Vagina (tissue), 2 donors: ENCODE measurements around the gene ELP5.

Experiments used
- POLR2AphosphoS5 ChIP-seq, 2 donors: sonication (generic); formaldehyde crosslinking; IDR thresholded peaks; one replicate each; pipeline ENCODE4 v1.9.0; 2017; ENCODE audit warnings: antibody characterized with exemption in 2 of 2, mild to moderate bottlenecking in 2 of 2, low read depth in 1 of 2; ENCODE audit not compliant: insufficient read depth in 1 of 2
- TF ChIP-seq, protein P1 (sequence below), 3 experiments: fragments of 450-650 bp in 2 of 3; fragments of 200-600 bp in 1 of 3; sonication (generic) in 1 of 3; IDR thresholded peaks; one replicate each; pipeline ENCODE4 v1.5.1; 2017 to 2019; ENCODE audit warnings: antibody characterized with exemption in 3 of 3, mild to moderate bottlenecking in 2 of 3, moderate library complexity in 2 of 3

DNA sequence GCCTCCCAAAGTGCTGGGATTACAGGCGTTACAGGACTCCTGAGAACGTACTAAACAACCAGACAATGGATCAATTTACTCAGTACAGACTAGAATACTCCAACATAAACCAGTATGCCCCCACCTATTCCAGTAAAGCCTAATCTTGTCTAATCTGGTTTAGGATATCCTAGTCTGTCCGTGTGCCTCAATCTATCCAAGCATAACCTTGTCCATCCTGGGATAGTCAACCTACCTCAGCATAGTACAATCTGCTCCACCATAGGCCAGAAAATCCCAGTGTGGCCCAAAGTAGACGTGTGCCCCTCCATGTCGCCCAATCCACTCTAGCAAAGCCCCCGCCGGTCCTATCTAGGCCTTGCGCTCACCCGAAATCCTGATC, 18.3 kb upstream of the ELP5 start:
- TF ChIP-seq, protein P1, sequence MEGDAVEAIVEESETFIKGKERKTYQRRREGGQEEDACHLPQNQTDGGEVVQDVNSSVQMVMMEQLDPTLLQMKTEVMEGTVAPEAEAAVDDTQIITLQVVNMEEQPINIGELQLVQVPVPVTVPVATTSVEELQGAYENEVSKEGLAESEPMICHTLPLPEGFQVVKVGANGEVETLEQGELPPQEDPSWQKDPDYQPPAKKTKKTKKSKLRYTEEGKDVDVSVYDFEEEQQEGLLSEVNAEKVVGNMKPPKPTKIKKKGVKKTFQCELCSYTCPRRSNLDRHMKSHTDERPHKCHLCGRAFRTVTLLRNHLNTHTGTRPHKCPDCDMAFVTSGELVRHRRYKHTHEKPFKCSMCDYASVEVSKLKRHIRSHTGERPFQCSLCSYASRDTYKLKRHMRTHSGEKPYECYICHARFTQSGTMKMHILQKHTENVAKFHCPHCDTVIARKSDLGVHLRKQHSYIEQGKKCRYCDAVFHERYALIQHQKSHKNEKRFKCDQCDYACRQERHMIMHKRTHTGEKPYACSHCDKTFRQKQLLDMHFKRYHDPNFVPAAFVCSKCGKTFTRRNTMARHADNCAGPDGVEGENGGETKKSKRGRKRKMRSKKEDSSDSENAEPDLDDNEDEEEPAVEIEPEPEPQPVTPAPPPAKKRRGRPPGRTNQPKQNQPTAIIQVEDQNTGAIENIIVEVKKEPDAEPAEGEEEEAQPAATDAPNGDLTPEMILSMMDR (IDR thresholded peaks at IDR 0.05), result no peak
- no peak for TF ChIP-seq POLR2AphosphoS5 (IDR thresholded peaks at IDR 0.05; ENCODE audit: insufficient read depth in 1 of 2, low read depth in 1 of 2)
